Psoas muscle (tissue), 8 donors: ENCODE measurements around the gene ZNF48. TPM values are rescaled to one million over a fixed set of nuclear protein-coding genes. Genes with fewer than 3 reads are reported as not detected.

ENCODE experiments used
- ATAC-seq, 4 donors: fragments of 200-7000 bp; cut with Tn5 transposase; one replicate each; pipeline ENCODE4 v1.9.1; 2020; ENCODE audit warnings: moderate library complexity in 3 of 4, mild to moderate bottlenecking in 2 of 4
- DNase-seq, 2 donors: peaks; one replicate each; pipeline ENCODE4 v3.0.0-alpha.2; 2020
- H3K27ac ChIP-seq: fragments of 200-600 bp; one replicate; pipeline ENCODE4 v1.8.0; 2022
- H3K27me3 ChIP-seq, 3 donors: fragments of 200-600 bp in 1 of 3; one replicate each; pipeline versions ENCODE4 v1.6.1 to v1.8.0; 2013 to 2022; ENCODE audit warnings: low read length in 2 of 3, mild to moderate bottlenecking in 2 of 3, moderate library complexity in 1 of 3; ENCODE audit not compliant: insufficient read depth in 3 of 3
- H3K36me3 ChIP-seq, 2 donors: fragments of 200-600 bp in 1 of 2; one replicate each; pipeline versions ENCODE4 v1.6.1 to v1.8.0; 2013 to 2022; ENCODE audit warnings: low read depth in 1 of 2, mild to moderate bottlenecking in 1 of 2, moderate library complexity in 1 of 2; ENCODE audit not compliant: insufficient read depth in 1 of 2
- H3K4me1 ChIP-seq: fragments of 200-600 bp; one replicate; pipeline ENCODE4 v1.8.0; 2022
- H3K4me3 ChIP-seq: fragments of 200-600 bp; one replicate; pipeline ENCODE4 v1.8.0; 2022; ENCODE audit warnings: mild to moderate bottlenecking
- H3K9me3 ChIP-seq: fragments of 200-600 bp; one replicate; pipeline ENCODE4 v1.8.0; 2022
- WGBS, 3 donors: extraction: QIAGEN DNeasy Blood & Tissue Kit; methylation state at CpG; one replicate each; pipeline versions ENCODE4 v1.1.6 to v1.1.7; 2013; 5-methylcytosine and 5-hydroxymethylcytosine counted together
- intact Hi-C, 2 donors: fragments of 100-400 bp; cut with DNase I; formaldehyde crosslinking; loops; one replicate each; pipeline versions ENCODE4 v1.11.0 to v1.14.2; 2022
- polyA plus RNA-seq, 3 donors: library from polyadenylated mRNA; stranded (reverse); fragments of 200-250 nt; gene quantifications; one replicate each; pipeline ENCODE4 v1.2.3, GENCODE V29; 2013
- total RNA-seq, 4 donors: library from RNA; stranded (reverse); fragmentation: NEBNext Ultra II Directional in 2 of 4; extraction: Animal tissue kit (Norgen Biotek cat#: 25700) in 2 of 4; gene quantifications; one replicate each; pipeline versions ENCODE4 v1.2.1 to v1.2.4, GENCODE V29; 2021 to 2023
- TF ChIP-seq, protein P1 (sequence below): fragments of 200-600 bp; IDR thresholded peaks from one replicate; pipeline ENCODE4 v1.8.0; 2022; ENCODE audit warnings: antibody characterized with exemption
- donor health status: healthy with polysubstance abuse.
- donor health status: DM: no; HTN: no; CAD: no; lungs with moderate emphysema.
- donor health status: Bipolar disorder and iron deficiency.
- donor health status: healthy.
- donor health status: DM: yes; HTN: yes; CAD: no.
- donor health status: DM: no; HTN: no; CAD: no.
- donor health status: DM: no; HTN: no; CAD: no.
- donor health status: DM: yes; HTN: yes; CAD: no.

ZNF48 gene
- total and polyA plus RNA-seq, 7 donors: 2.3 to 7.8 (median 5.2) TPM

DNA sequence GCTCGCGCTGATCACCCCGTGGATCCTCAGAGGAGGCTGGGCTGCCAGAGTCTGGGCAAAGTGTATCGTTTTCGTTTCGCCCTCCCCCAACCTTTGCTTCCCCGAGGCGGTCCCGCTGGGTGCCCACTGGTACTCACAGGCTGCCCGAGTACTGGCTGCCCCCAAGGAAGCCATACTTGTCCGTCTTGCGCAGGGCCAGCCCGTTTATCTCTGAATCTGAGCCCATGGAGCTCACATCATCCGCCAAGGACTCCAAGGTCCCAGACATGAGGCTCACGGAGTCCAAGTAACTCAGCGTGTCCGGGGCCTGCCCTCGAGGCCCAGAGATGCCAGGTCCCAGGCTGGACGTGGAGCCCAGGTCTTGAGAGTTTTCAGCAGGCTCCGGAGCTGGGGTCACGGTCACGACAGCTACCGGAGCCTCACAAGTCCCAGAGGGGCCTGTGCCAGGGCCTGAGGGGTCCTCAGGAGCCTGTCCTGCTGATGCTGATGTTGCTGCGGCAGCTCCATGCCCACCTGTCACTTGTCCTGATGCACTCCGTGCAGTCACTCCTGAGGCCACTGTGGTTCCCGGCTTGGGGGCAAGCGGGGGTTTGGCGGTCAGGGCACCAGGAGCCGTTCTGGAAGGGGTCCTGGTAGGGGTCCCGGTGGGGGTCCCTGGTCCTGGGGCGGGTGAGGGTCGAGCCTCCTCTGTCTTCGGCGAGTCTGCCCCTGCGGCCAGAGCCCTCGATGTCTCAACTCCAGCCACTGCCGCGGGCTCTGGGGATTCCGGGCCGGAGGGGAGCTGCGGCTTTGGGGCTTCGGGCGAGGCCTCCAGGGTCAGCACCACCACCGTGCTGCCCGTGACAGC is 25.9 kb upstream of the ZNF48 start:
- peak in 1 of 2 donors; percentile 68 for DNase-seq
- TF ChIP-seq, protein P1, sequence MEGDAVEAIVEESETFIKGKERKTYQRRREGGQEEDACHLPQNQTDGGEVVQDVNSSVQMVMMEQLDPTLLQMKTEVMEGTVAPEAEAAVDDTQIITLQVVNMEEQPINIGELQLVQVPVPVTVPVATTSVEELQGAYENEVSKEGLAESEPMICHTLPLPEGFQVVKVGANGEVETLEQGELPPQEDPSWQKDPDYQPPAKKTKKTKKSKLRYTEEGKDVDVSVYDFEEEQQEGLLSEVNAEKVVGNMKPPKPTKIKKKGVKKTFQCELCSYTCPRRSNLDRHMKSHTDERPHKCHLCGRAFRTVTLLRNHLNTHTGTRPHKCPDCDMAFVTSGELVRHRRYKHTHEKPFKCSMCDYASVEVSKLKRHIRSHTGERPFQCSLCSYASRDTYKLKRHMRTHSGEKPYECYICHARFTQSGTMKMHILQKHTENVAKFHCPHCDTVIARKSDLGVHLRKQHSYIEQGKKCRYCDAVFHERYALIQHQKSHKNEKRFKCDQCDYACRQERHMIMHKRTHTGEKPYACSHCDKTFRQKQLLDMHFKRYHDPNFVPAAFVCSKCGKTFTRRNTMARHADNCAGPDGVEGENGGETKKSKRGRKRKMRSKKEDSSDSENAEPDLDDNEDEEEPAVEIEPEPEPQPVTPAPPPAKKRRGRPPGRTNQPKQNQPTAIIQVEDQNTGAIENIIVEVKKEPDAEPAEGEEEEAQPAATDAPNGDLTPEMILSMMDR: no peak
- H3K4me3 ChIP-seq: peak overlapping the region; percentile 93
- intact Hi-C loops: no loop called here
- WGBS, 3 donors: 0 to 1% (median 1%) methylated on average over 43 to 45 of the region's 45 CpGs
- no peaks in the 10 kb centered on the region for H3K9me3 ChIP-seq
- H3K4me1 ChIP-seq: peaks cover 50% of the 10 kb centered on the region
- ATAC-seq: no peak
- H3K27me3 ChIP-seq: no peaks in the 10 kb centered on the region
- H3K36me3 ChIP-seq: peaks cover 0 to 25% of the 10 kb centered on the region in 2 donors
- H3K27ac ChIP-seq: peak overlapping the region; percentile 84

DNA sequence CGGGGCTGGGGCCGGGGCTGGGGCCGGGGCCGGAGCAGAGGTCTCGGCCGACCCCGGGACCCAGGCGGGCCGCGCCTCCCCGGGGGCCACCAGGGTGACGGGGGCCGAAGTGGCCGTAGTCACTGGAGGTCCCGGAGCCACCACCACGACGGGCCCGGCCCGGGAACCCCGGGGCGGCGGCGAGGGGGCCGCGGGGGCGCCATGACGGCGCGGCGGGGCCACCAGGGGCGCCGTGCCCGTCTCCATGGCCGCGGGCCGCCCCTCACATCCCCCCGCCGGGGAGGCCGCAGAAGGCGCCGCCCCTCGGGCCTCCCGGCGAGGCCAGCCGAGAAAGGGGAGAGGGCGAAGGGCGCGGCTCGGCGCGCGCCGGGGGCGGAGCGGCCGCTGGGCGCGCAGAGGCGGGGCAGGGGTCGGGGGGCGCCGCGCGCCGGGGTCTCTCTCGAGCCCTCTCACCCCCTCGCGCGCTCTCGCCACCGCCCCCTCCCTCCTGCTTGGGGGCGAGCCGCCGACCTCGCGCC is 25.2 kb upstream of the ZNF48 start:
- WGBS, 3 donors: 0 to 1% (median 0%) methylated on average over 6 to 76 of the region's 76 CpGs

DNA sequence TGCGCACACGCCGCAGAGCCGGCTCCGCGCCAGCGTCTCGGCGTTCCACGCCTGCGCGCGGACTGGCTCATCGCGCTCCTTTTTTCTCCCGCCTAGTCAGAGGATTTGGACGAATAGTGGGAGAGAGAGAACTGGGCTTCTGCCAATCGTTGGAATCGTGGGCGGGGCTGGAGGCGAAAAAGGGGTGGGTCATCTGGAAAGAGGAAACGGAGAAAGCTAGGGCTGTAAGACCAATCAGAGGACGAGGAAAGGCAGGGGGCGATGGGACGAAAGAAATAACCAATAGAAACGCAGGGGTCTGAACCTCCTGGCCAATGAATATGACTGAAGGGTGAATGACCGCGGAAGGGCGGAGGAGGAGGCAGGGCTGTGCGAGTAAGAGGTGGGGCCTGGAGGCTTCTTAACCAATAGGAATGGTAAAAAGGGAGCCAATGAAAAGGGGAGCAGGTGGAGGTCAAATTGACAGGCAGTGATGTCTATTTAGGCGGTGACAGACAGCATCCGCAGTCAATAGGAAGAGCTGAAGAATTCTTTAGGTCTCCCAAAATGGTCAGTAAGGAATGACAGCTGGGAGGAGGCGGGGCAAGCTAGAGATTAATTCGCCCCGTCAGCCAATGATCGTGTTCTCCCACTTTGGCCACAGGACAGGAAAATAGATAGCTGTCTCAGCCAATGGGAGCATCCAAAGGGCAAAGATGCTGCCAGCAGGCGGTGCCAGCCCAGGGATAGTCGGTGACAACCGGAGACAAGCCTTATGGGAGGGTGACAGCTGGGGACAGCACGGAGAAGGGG is 24.6 kb upstream of the ZNF48 start, which contains the start of gene TBC1D10B:
Gene TBC1D10B (minus strand): TSS at position 39 of the 792 bp plus-strand sequence. CDS start 311 bp downstream, outside the sequence.
- Histone ChIP-seq H3K4me1 (peaks cover 53% of the 10 kb centered on the region), H3K9me3 (no peaks in the 10 kb centered on the region), H3K27me3 (no peaks in the 10 kb centered on the region), H3K4me3 (peak within 1 kb of the TSS; percentile 93), H3K36me3 (peaks cover 0 to 11% of the 10 kb centered on the region in 2 donors), H3K27ac (peak within 1 kb of the TSS; percentile 97)
- DNase-seq (peak; percentile 96 to 98), ATAC-seq (peak; percentile 76 to 87 (median 80))
- TF ChIP-seq, protein P1: peak; percentile 16
- intact Hi-C loops: loop anchor here in 1 of 2 donors (5.0 kb wide), 1 partner anchor 37 kb away; the partner anchor contains the start of gene ZNF771
- 0 to 1% (median 0%) methylated on average over 32 to 40 of the region's 40 CpGs for WGBS, 3 donors

More for the DNA sequence above, 25.2 kb upstream of the ZNF48 start:
- peaks cover 0 to 18% of the 10 kb centered on the region in 2 donors for H3K36me3 ChIP-seq
- peaks cover 50% of the 10 kb centered on the region for H3K4me1 ChIP-seq
- H3K27ac ChIP-seq: peak overlapping the region; percentile 84
- ATAC-seq (no peak), DNase-seq (no peak)
- H3K9me3 ChIP-seq: no peaks in the 10 kb centered on the region
- H3K4me3 ChIP-seq: peak overlapping the region; percentile 93
- intact Hi-C loops: loop anchor here in 1 of 2 donors (5.0 kb wide), 1 partner anchor 37 kb away; the partner anchor contains the start of gene ZNF771
- no peaks in the 10 kb centered on the region for H3K27me3 ChIP-seq
- TF ChIP-seq, protein P1: peak; percentile 26

DNA sequence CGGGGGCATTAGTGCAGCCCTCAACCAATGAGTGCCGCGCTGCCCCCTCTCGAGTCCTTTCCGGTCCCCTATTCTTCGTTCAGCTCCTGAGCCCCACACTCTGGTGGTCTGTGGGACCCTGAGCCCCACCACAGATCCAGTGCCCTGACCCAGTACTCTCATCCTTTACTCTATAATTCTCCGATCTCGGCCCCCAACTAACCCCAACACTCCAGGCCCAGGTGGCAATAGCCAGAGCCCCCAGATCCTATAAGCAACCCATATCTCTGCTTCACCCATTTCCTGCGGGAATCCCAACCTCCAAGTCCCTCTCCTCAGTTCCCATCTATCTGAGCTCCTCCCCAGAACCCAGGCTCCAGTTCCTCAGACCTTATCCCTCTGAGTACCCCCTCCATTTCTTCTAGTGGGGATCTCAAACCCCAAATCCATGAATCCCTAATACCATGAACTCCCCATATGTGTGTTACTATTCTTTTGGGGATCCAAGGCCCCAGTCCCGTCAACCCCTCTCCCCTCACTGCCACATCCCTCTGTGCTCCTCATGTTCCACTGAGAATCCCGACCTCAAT is 23.9 kb upstream of the ZNF48 start:
- DNase-seq: no peak
- H3K9me3 ChIP-seq: no peaks in the 10 kb centered on the region
- H3K4me3 ChIP-seq: peak overlapping the region; percentile 65
- 12 to 14% (median 12%) methylated on average over 11 of the region's 11 CpGs for WGBS, 3 donors
- ATAC-seq: no peak
- peaks cover 0 to 8% of the 10 kb centered on the region in 2 donors for H3K36me3 ChIP-seq
- H3K27me3 ChIP-seq: no peaks in the 10 kb centered on the region
- intact Hi-C loops: loop anchor here in 1 of 2 donors (5.0 kb wide), 1 partner anchor 36 kb away; the partner anchor contains the start of gene ZNF771
- TF ChIP-seq, protein P1: no peak
- peak overlapping the region; percentile 97 for H3K27ac ChIP-seq
- H3K4me1 ChIP-seq: peaks cover 52% of the 10 kb centered on the region
